HG03457 (cell line): ENCODE data around the gene KYAT1.
"Not testable (repeated sequence)": the region's sequence is repeated elsewhere in the genome, so short reads cannot be mapped to it uniquely, and the experiment has no call there.

Source experiments
- ATAC-seq: cut with Tn5 transposase; IDR thresholded peaks from one replicate; pipeline ENCODE4 v1.9.1; 2021; ENCODE audit warnings: moderate number of reproducible peaks; ENCODE audit not compliant: unreplicated experiment

KYAT1 gene

DNA sequence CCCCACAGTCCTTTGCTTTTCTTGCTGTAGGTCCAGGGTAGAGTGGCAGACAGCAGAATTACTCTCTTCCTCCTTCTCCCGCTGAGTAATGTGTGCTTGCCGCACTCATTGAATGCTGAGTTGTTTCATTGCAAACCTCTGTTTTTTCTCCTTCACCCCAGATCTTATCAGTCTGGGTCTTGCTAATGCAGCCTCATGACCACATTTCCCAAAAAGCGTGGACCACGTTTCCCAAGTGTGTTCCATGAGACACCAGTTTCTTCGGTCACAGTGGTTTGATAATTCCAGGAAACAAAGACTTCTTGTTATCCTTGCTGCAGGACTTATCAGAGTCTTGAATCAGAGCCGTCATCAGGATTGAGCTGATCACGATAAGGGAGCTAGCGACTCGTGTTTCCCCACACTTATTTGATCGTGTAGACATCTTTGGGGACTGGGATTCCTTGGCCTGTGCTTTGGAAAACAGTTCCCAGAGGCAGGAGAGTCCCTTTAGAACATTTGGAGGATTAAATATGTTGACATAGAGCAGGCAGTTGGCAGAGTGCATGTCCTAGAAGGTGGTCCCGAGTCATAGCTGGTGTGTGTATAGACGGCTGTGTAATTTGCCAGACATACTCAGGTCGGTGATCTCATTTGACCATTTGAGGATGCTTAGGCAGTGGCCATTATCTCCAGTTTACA lies 4.6 kb upstream of the KYAT1 start:
- ATAC-seq, result no peak

- no peak for ATAC-seq
Observed at GRCh38 chr9:128885798-128886197, 4.0 kb upstream of the KYAT1 start.

DNA sequence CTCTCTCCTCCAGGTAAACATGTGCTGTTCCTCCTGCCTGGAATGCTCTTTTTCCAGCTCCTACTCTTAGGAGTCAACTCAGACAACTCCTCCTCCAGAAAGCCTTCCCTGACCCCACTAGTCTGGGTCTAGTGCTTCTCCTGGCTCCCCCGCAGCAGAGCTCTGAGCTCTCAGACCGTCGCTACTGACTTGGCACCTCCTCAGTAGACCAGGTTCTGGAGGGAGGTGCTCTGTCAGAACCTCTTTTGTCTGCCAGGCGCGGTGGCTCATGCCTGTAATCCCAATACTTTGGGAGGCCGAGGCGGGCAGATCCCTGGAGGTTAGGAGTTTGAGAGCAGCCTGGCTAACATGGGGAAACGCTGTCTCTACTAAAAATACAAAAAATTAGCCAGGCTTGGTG lies 3.6 kb upstream of the KYAT1 start:
- no peak for ATAC-seq

DNA sequence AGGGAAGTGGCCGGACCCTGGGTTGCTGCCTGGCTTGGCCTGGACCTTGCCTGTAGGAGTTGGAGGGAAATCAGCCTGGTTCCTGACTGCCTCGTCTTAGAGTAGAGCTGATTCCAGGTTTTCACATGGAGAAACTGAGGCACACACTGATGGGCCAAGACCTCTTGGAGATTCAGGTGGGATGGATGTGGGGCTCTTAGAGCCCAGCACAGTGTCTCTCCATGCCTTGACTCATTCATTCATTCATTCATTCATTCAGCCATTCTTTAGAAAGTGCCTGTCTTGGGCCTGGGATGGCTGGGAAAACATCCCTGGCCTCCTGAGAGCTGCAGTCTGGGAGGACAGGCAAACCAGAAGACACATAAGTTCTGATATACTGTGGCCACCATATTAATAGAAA lies 2.4 kb upstream of the KYAT1 start:
- ATAC-seq, result no peak

DNA sequence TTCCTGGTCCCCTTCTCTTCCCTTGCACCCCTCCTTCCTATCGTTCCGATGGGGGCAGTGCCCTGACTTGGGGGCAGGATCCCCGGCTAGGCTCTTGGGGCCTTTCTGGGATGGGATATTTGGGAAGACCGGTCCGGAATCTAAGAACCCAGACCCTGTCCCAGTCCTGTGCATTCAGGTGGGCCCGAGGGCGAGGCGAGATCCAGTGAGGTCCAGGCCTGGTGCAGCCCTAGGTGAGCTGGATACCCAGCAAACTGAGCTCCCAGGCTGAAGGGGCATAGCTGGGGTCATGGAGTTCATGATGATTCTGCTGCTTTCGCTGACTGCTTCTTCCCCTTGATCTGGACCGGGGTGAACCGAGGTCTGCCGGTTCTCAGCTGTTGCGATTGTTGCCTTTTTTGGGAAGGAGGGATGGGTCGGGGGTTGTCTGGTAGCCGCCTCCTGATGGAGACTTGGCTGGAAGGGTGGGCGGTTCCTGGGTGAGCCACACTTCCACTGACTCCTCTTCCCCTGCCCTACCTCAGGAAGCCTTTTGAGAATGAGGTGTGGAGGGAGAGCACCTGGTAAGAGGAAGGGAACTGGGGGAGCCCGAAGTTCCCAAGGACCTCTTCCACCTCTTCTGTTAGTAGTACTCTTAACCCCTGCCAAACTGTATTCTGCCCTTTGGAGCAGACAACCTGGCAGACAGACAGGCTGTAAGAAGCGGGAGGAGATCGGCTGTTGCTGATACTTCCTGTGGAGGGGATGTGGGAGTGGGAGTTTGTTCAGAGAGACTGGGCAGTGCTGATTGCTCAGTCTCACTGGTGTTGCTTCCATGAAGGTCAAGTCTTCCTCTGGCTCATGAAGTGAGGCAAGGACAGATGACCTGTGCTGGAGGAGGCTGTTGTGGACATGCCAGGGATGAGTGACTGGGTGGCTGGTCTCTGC lies 1.2 kb upstream of the KYAT1 start:
- no peak for ATAC-seq

- ATAC-seq, result no peak
Observed at GRCh38 chr9:128877852-128878251, 3.9 kb downstream of the KYAT1 start.

GRCh38 chr9:128870941-128871265 lies 10.8 kb downstream of the KYAT1 start:
- ATAC-seq, result not testable (repeated sequence)

- no peak for ATAC-seq
Observed at GRCh38 chr9:128870128-128870940, 11.4 kb downstream of the KYAT1 start.

DNA sequence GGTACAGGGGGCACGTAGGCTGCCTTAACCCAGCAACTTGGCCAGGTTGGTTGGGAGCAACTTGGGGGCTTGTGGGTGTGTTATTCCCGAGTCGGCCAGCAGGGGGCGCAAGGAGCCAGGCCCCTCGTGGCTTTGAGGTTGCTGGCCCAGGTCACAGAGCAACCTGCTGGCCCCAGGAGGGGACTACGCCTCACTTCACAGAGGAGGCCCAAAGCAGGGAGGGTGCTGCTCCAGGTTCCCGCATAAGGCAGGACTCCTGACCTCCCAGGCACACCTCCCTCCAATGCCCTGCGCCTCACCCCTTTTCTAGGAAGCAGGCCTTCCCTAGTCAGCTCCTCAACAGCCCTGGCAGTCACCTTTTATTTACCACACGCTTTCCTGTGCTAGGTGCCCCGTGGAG lies 18.1 kb downstream of the KYAT1 start:
- ATAC-seq, result no peak

GRCh38 chr9:128862401-128862851 lies 19.3 kb downstream of the KYAT1 start:
- ATAC-seq, result no peak

DNA sequence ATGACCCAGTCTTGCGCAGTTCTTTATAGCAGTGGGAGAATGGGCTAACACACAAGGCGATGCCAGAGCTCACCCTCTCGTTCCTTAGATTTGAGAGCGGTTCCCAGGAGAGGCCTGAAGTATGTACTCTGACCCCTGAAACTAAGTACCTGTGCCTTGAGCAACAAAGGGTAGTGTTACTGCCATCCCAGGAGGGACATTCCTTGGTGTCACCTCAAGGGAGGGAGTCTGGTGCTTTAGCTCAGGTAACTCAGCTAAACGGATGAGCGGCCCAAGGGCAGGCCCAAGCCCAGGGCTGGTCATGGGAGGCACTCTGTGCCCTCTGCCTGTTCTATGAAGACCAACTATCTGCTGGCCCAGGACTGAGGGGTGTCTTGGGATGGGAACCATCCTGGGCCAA lies 20.2 kb downstream of the KYAT1 start:
- no peak for ATAC-seq

- ATAC-seq, result no peak
Observed at GRCh38 chr9:128860937-128861336, 20.8 kb downstream of the KYAT1 start.

- not testable (repeated sequence) for ATAC-seq
Observed at GRCh38 chr9:128858476-128858875, 23.3 kb downstream of the KYAT1 start.

- not testable (repeated sequence) for ATAC-seq
Observed at GRCh38 chr9:128854454-128854853, 27.3 kb downstream of the KYAT1 start.

GRCh38 chr9:128852646-128853045 lies 29.1 kb downstream of the KYAT1 start:
- ATAC-seq, result not testable (repeated sequence)

DNA sequence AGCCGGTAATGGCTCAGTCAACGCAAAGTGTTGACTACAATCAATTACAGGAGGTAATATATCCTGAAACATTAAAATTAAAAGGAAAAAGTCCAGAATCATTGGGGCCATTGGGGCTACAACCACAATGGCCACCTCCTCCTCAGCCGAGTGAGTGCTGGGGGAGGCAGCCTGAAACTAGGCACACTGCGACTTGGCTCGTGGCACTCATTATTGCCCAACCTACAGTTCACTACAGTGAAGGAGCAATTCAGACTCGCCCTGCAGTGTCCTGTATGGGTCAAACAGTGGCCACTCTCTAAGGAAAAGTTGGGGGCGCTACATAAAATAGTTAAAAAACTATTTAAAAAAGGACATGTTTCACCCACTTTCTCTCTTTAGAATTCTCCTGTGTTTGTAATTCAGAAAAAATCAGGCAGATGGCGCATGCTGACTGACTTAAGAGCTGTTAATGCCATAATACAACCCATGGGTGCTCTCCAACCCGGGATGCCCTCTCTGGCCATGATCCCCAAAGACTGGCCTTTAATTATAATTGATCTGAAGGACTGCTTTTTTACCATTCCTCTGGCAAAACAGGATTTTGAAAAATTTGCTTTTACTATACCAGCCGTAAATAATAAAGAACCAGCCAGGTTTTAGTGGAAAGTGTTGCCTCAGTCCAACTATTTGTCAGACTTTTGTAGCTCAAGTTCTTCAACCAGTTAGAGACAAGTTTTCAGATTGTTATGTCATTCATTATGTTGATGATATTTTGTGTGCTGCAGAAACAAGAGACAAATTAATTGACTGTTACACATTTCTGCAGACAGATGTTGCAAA lies 29.8 kb downstream of the KYAT1 start:
- not testable (repeated sequence) for ATAC-seq

DNA sequence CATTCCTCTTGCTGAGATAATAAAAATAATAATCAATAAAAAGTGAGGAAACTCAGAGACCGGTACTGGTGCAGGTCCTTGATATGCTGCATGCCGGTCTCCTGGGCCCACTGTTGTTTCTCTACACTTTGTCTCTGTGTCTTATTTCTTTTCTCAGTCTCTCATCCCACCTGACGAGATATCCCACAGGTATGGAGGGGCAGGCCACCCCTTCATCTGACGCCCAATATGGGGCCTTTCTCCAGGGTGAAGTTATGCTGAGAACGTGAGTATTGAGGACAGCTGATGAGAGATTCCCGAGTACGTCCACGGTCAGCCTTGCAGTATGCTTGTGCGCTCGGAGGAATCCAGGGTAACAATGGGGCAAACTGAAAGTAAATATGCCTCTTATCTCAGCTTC lies 30.7 kb downstream of the KYAT1 start:
- not testable (repeated sequence) for ATAC-seq

- ATAC-seq, result no peak
Observed at GRCh38 chr9:128847803-128848202, 33.9 kb downstream of the KYAT1 start.

DNA sequence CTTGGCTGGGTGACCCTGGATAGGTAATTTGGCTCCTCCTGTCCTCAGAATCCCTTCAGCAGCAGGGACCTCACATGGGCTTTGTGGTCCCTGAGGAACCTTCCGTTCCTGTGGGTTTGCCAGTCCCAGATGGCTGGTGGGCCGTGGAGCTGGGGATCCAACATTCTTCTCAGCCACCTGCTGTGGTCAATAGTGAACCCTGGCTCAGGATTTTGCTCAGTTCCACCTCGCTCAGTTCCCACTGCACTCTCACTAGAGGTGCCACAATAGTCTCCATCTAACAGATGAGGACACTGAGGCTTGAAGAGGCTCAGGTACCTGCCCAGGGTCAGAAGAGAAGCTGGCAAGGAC lies 35.1 kb downstream of the KYAT1 start:
- ATAC-seq, result no peak

DNA sequence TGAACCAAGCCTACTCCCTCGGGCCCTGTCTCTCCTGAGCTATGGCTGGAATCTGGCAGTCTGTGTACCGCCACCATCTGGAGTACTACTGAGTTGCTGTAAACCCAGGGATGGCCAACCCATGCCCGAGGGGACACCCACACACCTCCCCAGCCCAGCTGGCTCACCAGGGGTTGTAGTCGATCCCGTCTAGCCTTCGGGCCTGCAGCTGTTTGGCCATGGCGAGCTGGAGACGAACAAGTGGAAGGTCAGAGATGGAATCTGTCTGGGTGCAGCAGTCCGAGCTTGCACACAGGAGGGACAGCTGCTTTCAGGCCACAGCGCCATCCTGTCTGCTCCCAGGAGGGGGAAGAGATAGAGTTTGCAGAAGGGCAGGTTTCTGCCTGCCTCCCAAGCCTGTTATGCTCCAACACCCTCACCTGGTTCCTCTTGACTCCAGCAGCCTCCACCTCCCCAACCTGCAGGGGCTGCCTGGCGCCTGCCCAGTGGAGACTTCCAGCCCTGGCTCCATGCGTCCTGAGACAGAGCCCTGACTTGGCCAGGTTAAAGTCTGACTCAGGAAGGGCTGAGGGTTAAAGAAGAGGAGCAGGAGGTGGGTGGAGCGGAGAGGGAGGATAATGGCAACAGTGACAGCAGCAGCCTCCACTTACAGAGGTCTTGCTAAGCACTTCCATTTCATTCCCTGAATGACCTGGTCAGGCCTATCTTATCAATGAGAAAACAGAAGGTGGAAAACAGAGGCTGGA lies 36.4 kb downstream of the KYAT1 start:
- no peak for ATAC-seq
